GM21529 (cell line): ENCODE results near the gene SUCLG2.
"Not testable (repeated sequence)": the region's sequence is repeated elsewhere in the genome, so short reads cannot be mapped to it uniquely, and the experiment has no call there.

ENCODE experiments used
- ATAC-seq: cut with Tn5 transposase; IDR thresholded peaks from one replicate; pipeline ENCODE4 v1.9.1; 2021; ENCODE audit not compliant: unreplicated experiment

Gene SUCLG2

GRCh38 chr3:67614195-67614594 is 40.2 kb downstream of the SUCLG2 start:
- ATAC-seq = no peak

GRCh38 chr3:67610458-67610857 is 44.0 kb downstream of the SUCLG2 start:
- ATAC-seq = no peak

- ATAC-seq = no peak
These were observed 44.7 kb downstream of the SUCLG2 start for GRCh38 chr3:67609709-67610108.

GRCh38 chr3:67608034-67608433 is 46.4 kb downstream of the SUCLG2 start:
- no peak for ATAC-seq

- ATAC-seq = no peak
These were observed 49.0 kb downstream of the SUCLG2 start for GRCh38 chr3:67605377-67605776.

GRCh38 chr3:67602816-67603215 is 51.6 kb downstream of the SUCLG2 start:
- ATAC-seq = no peak

- no peak for ATAC-seq
These were observed 52.3 kb downstream of the SUCLG2 start for GRCh38 chr3:67601919-67602608.

GRCh38 chr3:67601385-67601784 is 53.0 kb downstream of the SUCLG2 start:
- ATAC-seq = no peak

GRCh38 chr3:67599821-67600220 is 54.6 kb downstream of the SUCLG2 start:
- no peak for ATAC-seq

GRCh38 chr3:67598814-67599556 is 55.4 kb downstream of the SUCLG2 start:
- no peak for ATAC-seq

GRCh38 chr3:67595424-67595823 is 59.0 kb downstream of the SUCLG2 start:
- no peak for ATAC-seq

- ATAC-seq = no peak
These were observed 60.6 kb downstream of the SUCLG2 start for GRCh38 chr3:67593761-67594234.

GRCh38 chr3:67592057-67592456 is 62.4 kb downstream of the SUCLG2 start:
- no peak for ATAC-seq

GRCh38 chr3:67587811-67588210 is 66.6 kb downstream of the SUCLG2 start:
- ATAC-seq = no peak

- ATAC-seq = no peak
These were observed 67.1 kb downstream of the SUCLG2 start for GRCh38 chr3:67587301-67587700.

- ATAC-seq = not testable (repeated sequence)
These were observed 69.8 kb downstream of the SUCLG2 start for GRCh38 chr3:67584608-67585007.

- no peak for ATAC-seq
These were observed 73.9 kb downstream of the SUCLG2 start for GRCh38 chr3:67580430-67581000.

GRCh38 chr3:67578416-67578815 is 76.0 kb downstream of the SUCLG2 start:
- ATAC-seq = no peak

GRCh38 chr3:67576441-67576840 is 78.0 kb downstream of the SUCLG2 start:
- no peak for ATAC-seq

GRCh38 chr3:67569324-67569723 is 85.1 kb downstream of the SUCLG2 start:
- no peak for ATAC-seq

- ATAC-seq = no peak
These were observed 86.5 kb downstream of the SUCLG2 start for GRCh38 chr3:67567893-67568292.

GRCh38 chr3:67564973-67565372 is 89.4 kb downstream of the SUCLG2 start:
- no peak for ATAC-seq
